Globus pallidus (tissue), 1 donor: ENCODE measurements around the gene ZNF862.
"Not testable (repeated sequence)": the region's sequence is repeated elsewhere in the genome, so short reads cannot be mapped to it uniquely, and the experiment has no call there.

ENCODE experiments used
- DNase-seq: peaks from one replicate; pipeline ENCODE4 v3.0.0-alpha.2; 2015; ENCODE audit warnings: low spot score

ZNF862 gene

GRCh38 chr7:149824748-149825566 is 13.2 kb upstream of the ZNF862 start:
- no peak for DNase-seq

GRCh38 chr7:149825567-149826343 is 12.4 kb upstream of the ZNF862 start:
- no peak for DNase-seq

- no peak for DNase-seq
Measured at GRCh38 chr7:149826344-149827088, 11.7 kb upstream of the ZNF862 start.

- DNase-seq, result no peak
Measured at GRCh38 chr7:149827089-149827981, 10.8 kb upstream of the ZNF862 start.

GRCh38 chr7:149828357-149829309 is 9.5 kb upstream of the ZNF862 start:
- no peak for DNase-seq

GRCh38 chr7:149830527-149830926 is 7.6 kb upstream of the ZNF862 start:
- DNase-seq, result not testable (repeated sequence)

GRCh38 chr7:149830997-149831740 is 7.0 kb upstream of the ZNF862 start:
- DNase-seq, result no peak

- DNase-seq, result no peak
Measured at GRCh38 chr7:149831741-149832219, 6.4 kb upstream of the ZNF862 start.

DNA sequence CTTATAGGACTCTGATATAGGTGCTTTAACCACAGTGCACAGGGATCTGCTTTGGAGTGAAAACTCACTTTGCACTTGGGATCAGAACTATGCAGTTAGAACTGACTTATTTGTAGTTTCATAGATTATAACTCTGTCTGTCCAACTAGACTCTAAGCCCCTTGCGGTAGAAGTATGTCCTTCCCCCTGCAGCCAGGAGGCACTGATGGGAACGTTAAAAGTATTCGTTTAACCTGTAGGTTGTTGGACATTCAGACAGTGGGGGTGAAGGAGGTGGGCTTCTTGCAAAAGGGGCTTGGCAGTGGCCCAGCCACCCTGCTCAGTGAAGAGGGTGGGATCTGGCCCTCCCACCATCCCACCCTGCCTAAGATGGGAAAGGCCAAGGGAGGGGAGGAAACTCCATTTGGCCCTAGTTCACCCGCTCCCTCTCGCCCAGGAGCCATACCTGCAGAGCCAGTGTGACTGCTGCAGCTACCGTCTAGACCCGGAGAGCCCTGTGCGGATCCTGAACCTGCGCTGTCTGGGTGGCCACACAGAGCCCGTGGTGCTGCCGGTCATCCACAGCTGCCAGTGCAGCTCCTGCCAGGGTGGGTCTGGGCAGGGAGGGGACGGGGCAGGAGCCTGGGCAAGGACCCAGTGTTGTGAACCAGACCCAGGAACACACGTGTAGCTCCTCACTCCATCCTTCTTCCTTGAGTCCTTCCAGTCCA is 5.7 kb upstream of the ZNF862 start:
- DNase-seq, result no peak

GRCh38 chr7:149833495-149834130 is 4.6 kb upstream of the ZNF862 start:
- DNase-seq, result no peak

DNA sequence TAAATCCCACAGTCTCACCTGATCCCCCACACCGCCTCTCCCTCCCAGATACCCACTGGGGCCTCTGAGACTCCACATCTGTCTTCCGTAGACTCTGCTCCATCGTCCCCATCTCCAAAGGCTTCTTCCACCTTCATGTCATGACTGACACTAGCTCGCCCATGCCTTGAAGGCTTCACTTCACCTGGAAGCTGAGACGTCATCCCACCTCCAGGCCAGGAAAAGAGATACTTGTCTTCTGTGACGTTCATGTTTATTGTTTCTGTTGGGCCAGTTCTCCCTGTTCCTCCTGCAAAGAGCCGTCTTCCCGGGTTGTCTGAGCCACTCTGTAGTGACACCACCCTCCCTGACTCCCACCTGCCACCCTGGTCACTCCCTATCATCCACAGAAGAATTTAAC is 3.6 kb upstream of the ZNF862 start:
- DNase-seq, result no peak

GRCh38 chr7:149836434-149836833 is 1.7 kb upstream of the ZNF862 start:
- DNase-seq, result no peak

DNA sequence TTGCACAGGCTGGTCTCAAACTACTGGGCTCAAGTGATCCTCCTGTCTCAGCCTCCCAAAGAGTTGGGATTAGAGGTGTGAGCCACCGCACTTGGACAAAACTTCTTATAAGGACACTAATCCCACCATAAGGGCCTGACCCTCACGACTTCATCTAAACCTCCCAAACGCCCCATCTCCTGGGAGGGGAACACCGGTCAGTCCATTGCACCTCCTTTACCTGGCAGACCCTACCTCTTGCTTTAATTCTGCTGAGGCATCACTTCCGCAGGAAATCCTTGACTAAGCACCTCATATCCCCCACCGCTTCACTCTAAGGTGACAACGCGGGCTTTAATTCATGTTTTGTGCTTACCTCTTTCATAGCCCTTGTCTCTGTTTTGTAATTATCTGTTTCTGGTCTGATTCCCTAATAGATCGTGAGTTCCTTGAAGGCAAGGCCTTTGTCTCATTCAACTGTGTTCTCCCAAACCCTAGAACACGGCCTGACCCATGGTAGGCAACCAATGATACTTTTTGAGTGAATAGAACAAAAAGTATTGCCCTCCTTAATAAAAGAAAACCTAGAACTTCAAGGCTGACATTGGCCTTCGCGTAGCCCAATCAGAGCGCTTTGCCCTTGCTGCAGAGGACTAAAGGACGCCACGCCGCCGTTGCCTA is 481 bp upstream of the ZNF862 start:
- DNase-seq, result no peak

- no peak for DNase-seq
Measured at GRCh38 chr7:149838992-149839408, 825 bp downstream of the ZNF862 start.

GRCh38 chr7:149839933-149840332 is 1.8 kb downstream of the ZNF862 start:
- no peak for DNase-seq

GRCh38 chr7:149843566-149843965 is 5.4 kb downstream of the ZNF862 start:
- no peak for DNase-seq

DNA sequence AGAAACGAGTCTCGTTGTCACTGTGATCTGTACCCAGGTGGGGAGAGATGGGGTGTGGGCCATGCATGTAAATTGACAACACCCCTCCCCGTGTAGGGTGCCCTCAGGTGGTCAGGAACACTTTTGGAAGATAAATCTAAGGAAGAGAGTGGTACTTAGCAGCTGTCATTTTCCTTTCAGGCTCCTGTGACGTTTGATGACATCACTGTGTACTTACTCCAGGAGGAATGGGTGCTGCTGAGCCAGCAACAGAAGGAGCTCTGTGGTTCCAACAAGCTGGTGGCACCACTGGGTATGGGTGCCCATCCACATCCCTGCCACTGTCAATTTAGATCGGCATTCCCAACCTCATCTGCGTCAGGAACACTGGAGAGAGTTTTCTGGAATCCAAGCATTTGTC is 6.3 kb downstream of the ZNF862 start:
- no peak for DNase-seq
